Epithelial cell of proximal tubule (primary cell): ENCODE measurements around the gene ZNF735. TPM values are rescaled to one million over a fixed set of nuclear protein-coding genes. Genes with fewer than 3 reads are reported as not detected.
"Not testable (repeated sequence)": the region's sequence is repeated elsewhere in the genome, so short reads cannot be mapped to it uniquely, and the experiment has no call there.

Experiments
- DNase-seq: peaks from one replicate; pipeline ENCODE4 v3.0.0-alpha.2; 2011; ENCODE audit warnings: low read depth
- H3K4me3 ChIP-seq: 2 replicates; pipeline ENCODE4 v1.5.1; 2011; ENCODE audit warnings: low read depth, mild to moderate bottlenecking, low read length
- CTCF ChIP-seq: conservative IDR thresholded peaks from 2 replicates; pipeline ENCODE4 v1.5.1; 2012; ENCODE audit warnings: low read depth, mild to moderate bottlenecking, low read length
- total RNA-seq: library from RNA; depleted of rRNA; stranded (reverse); fragments of >200 nt; gene quantifications from 2 replicates; pipeline ENCODE4 v1.2.3, GENCODE V29; 2015

ZNF735 gene
- total RNA-seq = not detected in 2 replicates

GRCh38 chr7:64206903-64207302 is at the start of gene ZNF735:
ZNF735 (plus strand) TSS chr7:64207203; CDS start chr7:64207203, 0 bp downstream.
- TF ChIP-seq CTCF = no peak
- no peak for DNase-seq
- H3K4me3 ChIP-seq = no peak within 1 kb of the TSS

GRCh38 chr7:64170974-64171373 is 36.0 kb upstream of the ZNF735 start:
- H3K4me3 ChIP-seq, DNase-seq: not testable (repeated sequence)

GRCh38 chr7:64174328-64174727 is 32.7 kb upstream of the ZNF735 start:
- no peak overlapping the region for H3K4me3 ChIP-seq
- DNase-seq = no peak
- no peak for TF ChIP-seq CTCF

- TF ChIP-seq CTCF = no peak
- H3K4me3 ChIP-seq = no peak overlapping the region
- DNase-seq = no peak
Observed at GRCh38 chr7:64174941-64175340, 32.1 kb upstream of the ZNF735 start.

- no peak for DNase-seq
- no peak overlapping the region for H3K4me3 ChIP-seq
- peak; percentile 21 for TF ChIP-seq CTCF
Observed at GRCh38 chr7:64180989-64181388, 26.0 kb upstream of the ZNF735 start.

- no peak overlapping the region for H3K4me3 ChIP-seq
- DNase-seq = no peak
- no peak for TF ChIP-seq CTCF
Observed at GRCh38 chr7:64181586-64181985, 25.4 kb upstream of the ZNF735 start.

GRCh38 chr7:64182036-64182790 is 24.8 kb upstream of the ZNF735 start:
- no peak for DNase-seq
- no peak for TF ChIP-seq CTCF
- H3K4me3 ChIP-seq = no peak overlapping the region
